IPS-NIHi7 (cell line): ENCODE results near the gene KCNK6.
"Not testable (repeated sequence)": the region's sequence is repeated elsewhere in the genome, so short reads cannot be mapped to it uniquely, and the experiment has no call there.

Experiments
- DNase-seq: peaks from one replicate; pipeline ENCODE4 v3.0.0; 2012; ENCODE audit warnings: mixed read lengths; ENCODE audit errors: extremely low spot score

The KCNK6 gene

GRCh38 chr19:38361633-38362075 is 42.0 kb downstream of the KCNK6 start:
- DNase-seq, result peak; percentile 96

GRCh38 chr19:38362076-38362945 is 42.7 kb downstream of the KCNK6 start:
- DNase-seq, result peak; percentile 88

GRCh38 chr19:38362946-38363688 is 43.5 kb downstream of the KCNK6 start:
- not testable (repeated sequence) for DNase-seq

- DNase-seq, result no peak
Measured at GRCh38 chr19:38367041-38367440, 47.4 kb downstream of the KCNK6 start.

- DNase-seq, result no peak
Measured at GRCh38 chr19:38369584-38369983, 49.9 kb downstream of the KCNK6 start.

- no peak for DNase-seq
Measured at GRCh38 chr19:38370299-38370698, 50.7 kb downstream of the KCNK6 start.

- DNase-seq, result no peak
Measured at GRCh38 chr19:38371081-38371480, 51.4 kb downstream of the KCNK6 start.

- no peak for DNase-seq
Measured at GRCh38 chr19:38373907-38374331, 54.3 kb downstream of the KCNK6 start.

- DNase-seq, result peak; percentile 98
Measured at GRCh38 chr19:38374332-38375097, 54.9 kb downstream of the KCNK6 start, which contains the start of gene PSMD8. Gene PSMD8 (plus strand): TSS chr19:38374571. CDS start chr19:38374602, 31 bp downstream.

GRCh38 chr19:38375098-38375493 is 55.5 kb downstream of the KCNK6 start:
- no peak for DNase-seq

- DNase-seq, result no peak
Measured at GRCh38 chr19:38375748-38376147, 56.1 kb downstream of the KCNK6 start.

GRCh38 chr19:38376576-38376975 is 56.9 kb downstream of the KCNK6 start:
- no peak for DNase-seq

GRCh38 chr19:38377052-38377451 is 57.4 kb downstream of the KCNK6 start:
- no peak for DNase-seq

GRCh38 chr19:38378866-38379265 is 59.2 kb downstream of the KCNK6 start:
- DNase-seq, result no peak

GRCh38 chr19:38381138-38381537 is 61.5 kb downstream of the KCNK6 start:
- DNase-seq, result no peak
